Nucleus accumbens (tissue), 56 donors: ENCODE measurements around the gene ITK.
"Not testable (repeated sequence)": the region's sequence is repeated elsewhere in the genome, so short reads cannot be mapped to it uniquely, and the experiment has no call there.

ENCODE experiments used
- DNase-seq, 56 donors: peaks; one replicate each; lab custom pipeline; 2025; lab: John Stamatoyannopoulos, UW

The ITK gene

DNA sequence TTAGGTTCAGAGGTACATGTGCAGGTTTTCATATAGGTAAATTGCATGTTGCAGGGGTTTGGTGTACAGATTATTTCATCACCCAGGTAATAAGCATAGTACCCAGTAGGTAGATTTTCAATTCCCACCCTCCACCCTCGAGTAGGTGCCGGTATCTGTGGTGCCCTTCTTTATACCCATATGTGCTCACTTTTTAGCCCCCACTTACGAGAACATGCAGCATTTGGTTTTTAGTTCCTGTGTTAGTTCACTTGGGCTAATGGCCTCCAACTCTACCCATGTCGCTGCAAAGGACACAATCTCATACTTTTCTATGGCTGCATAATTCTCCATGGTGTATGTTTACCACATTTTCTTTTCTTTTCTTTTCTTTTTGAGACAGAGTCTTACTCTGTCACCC lies 21.2 kb downstream of the ITK start:
- no peak for DNase-seq

DNA sequence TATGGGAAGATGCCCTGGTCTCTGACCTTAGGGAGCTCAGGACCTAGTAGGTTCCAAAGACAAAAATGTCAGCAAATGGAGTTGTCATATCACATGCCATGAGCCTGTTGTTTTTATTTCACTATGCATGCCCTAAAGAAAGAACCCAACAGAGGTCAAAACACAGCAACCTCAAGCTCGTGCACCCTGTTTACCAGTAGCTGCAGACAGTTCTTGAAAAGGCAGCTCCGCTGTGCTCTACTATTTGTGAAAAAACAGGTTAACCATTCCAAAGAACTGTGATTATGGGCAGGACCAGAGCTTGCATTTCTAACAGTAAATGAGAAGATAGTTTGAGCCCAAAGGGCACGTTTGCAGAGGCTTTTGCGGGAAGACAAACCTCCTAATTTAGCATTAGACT lies 22.8 kb downstream of the ITK start:
- DNase-seq, result no peak

DNA sequence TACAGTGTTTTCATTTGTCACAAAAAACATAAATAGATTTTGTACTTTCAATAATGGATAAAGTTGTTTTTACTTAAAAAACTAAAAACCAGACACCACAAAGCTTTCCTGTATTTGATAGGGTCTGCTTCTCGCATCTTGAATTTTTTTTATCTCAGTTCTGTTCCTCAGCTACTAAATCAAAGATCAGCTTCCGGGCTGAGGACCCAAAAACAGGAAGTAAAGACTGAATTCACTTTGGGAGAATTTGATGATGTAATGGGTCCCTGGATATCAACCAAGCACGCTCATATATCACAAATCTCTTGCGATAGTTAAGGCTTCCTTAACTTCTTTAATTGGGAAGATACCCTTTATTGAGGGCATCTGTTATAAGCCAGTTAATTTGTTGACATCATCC lies 24.1 kb downstream of the ITK start:
- DNase-seq, result no peak

DNA sequence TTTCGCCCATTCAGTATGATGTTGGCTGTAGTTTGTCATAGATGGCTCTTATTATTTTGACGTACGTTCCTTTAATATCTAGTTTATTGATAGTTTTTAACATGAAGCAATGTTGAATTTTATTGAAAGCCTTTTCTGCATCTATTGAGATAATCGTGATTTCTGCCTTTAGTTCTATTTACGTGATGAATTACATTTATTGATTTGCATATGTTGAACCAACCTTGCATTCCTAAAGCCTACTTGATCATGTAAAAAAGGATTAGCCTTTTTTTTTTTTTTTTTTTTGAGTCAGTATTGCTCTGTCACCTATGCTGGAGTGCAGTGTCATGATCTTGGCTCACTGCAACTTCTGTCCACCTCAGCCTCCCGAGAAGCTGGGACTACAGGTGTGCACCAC lies 25.1 kb downstream of the ITK start:
- DNase-seq, result no peak

DNA sequence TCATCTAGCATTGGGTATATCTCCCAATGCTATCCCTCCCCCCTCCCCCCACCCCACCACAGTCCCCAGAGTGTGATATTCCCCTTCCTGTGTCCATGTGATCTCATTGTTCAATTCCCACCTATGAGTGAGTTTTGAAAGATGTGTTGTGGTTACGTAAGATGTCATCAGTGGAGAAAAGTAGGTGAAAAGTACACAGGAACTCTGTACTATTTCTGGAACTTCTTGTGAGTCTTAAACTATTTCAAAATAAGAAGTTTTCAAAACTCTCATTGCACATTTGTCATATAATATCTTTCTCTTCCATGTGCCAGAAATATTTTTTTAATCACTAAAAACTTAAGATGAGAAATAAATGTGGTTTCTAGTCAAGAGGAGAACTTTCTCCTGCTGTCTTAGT lies 30.0 kb downstream of the ITK start:
- DNase-seq, result not testable (repeated sequence)

DNA sequence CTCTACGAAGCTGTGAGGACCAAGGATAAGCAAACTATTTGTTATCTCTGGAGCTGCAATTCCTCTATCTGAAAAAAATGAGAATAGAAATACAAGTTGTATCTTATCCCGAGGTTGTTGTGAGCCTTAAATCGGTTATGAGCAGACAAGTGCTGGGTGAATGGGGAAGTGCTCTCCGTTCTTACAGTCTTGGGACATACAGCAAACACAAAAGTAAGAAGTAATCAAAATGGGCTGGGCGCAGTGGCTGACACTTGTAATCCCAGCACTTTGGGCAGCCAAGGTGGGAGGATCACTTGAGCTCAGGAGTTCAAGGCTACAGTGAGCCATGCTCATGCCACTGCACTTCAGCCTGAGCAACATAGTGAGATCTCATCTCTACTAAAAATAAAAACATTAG lies 31.7 kb downstream of the ITK start:
- DNase-seq, result no peak

DNA sequence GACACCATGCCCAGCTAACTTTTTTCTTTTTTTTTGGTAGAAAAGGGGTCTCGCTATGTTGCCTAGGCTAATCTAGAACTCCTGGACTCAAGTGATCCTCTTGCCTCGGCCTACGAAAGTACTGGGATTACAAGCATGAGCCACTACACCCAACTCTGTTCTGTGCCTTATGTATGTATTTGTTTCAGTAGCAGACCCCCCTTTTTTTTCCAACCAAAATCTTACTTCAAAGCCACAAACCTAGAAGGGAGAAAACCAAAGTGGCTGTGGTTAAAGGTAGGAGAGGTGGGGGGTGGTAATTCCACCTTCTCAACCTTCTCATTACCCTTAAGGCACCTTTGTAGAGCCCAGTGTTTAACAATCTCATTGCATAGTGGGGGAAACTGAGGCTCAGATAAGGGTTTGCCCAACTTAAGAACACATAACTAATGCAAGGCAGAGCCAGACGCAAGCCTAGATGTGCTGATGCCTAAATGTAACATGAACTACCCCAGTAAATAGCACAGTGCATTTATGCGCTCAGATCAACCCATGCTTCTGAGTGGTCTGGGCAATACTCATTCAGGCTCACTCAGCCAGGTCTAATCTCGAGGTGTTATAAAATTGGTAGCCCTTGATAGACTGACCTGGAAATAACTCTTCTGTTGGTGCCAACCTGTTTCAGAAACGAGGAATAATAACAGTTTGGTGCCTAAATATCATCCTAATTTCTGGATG lies 33.0 kb downstream of the ITK start:
- DNase-seq, result no peak

DNA sequence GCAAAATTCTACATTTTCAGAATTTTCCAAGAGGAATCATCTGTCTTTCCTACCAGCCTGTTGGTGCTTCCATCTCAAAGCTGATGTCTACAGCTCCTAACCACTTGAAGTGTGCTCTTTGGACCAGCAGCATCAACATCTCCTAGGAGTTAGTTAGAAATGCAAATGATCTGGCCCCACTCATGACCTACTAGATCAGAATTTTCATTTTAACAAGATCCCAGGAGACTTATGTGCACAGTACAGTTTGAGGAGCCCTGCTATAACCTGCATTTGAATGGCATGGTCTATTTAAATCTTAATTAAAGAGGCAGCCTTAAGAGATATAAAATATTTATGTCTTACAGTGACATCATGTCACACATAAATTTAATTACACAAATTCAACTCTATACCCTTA lies 33.8 kb downstream of the ITK start:
- no peak for DNase-seq

DNA sequence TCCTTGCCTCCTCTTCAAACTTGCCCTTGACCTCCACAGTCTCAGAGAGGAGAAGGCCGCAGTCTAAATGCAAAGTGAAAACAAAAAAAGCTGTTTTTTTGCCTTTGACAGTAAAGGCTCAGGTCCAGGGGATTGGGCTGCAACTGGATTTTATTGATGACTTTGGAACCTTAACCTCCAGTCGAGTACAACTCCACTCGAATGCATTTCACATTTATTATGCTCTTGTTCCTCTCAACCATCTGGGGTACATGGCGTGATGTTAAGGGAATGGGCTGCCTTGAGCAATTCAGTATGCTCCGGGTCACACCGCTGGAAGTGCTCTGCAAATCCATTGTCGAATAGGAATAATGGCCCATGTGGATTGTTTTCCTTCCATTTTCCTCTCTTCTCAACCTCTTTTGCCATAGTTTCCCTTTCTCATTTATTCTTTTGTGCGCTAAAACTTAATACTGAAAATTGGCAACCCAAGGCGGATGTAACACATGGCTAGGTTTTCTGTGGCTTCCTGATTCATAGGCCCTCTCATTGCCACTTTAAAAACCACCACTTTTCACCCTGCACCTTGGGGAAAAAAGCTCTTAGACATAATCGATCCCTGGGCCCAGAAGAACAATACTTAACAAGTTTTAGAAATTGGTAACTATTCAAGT lies 34.3 kb downstream of the ITK start:
- no peak for DNase-seq

DNA sequence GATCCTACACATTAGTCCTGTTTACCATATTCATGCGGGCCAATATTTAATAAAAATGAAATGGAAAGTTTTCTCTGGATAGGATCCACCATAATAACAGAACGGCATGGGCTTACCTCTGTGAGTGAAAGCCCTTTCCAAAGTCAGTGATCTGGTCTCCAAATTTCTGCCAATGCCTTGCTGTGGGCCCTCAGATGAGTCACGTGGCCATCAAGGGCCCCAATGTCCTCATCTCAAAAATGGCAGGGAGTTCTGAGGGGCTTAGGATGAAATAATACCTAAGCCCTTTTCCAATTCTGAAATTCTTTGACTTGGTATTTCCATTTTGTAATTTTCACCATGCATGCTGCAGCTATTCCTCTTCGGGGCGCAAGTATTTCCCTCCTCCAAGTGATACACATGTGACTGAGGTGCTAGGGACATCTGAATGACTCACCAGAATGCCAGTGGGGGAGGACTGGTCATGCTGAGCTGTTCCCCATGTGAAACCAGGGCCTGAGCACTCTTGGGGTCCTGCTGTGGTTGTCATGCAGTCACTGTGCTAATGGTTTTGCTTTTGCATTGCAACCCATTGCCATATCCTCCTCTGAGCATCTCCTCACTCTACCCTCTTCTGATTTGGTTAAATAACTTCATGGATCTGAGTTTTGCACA lies 35.0 kb downstream of the ITK start:
- DNase-seq, result no peak

DNA sequence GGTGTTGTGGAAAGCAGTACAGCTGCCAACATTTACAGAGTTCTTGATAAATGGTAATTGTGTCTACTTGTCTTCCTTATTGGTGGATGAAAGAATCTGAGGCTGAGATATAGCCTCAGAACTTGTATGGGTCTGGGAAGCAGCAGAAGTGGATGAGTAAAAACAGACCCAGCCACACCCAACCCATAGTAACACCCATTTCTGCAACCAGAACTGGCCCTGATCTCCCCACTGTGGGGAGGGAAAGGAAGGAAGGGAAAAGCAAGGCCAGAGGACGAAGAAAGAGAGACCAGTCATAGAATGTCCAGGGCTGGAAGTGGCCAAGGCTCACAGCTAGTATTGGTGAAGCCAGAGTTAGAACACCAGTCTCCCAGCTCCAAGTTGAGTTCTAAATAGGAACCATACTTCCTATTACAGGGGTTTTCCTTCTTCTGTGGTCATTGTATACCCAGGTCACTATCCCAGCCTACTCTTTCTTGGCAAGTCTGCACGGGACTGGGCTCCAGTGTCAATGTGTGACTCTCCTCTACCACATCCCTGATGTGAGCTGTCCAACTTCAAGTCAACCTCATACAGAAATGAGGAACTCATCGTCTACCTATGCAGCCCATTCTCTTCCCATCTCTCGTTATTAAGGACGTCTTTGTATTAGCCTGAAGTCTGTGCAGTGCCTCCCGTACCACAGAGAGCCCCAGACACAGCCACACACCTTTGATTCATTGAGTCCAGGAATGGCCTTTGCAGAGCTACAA lies 35.9 kb downstream of the ITK start:
- DNase-seq, result no peak

DNA sequence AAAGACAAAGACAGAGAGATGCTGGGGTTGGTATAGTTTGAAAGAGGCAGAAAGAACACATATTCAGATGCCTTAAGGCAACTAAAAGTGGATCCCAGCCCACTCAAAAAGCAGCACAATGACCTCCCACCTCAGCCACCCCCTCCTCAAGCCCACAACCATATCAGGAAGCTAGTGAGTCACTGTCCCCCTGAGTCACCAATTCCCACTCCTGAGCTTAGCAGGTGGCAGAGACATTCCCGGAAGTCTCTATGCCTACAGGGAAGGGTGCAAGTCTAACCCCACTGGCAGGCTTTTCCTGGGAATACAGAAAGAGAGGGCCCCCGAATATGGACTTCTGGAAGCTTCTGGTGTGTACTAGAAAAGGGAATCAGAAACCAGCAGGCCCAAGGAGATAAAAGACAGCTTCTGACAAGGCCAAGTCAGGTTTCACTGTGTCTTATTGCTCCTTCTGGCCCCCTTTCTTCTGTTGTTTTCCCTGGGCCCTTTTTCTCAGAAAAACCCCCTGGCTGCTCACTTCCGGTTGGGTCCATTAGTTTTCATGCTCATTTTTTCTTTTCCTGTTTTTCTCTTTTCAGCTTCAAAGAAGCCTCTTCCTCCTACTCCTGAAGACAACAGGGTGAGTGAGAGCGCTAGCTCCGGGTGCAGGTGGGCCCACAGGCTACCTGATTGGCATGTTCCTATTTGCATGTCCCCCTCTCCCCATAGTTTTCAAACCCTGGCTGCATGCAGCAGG lies 36.8 kb downstream of the ITK start:
- DNase-seq, result peak in 27 of 56 donors; percentile 0 to 54 (median 11)

DNA sequence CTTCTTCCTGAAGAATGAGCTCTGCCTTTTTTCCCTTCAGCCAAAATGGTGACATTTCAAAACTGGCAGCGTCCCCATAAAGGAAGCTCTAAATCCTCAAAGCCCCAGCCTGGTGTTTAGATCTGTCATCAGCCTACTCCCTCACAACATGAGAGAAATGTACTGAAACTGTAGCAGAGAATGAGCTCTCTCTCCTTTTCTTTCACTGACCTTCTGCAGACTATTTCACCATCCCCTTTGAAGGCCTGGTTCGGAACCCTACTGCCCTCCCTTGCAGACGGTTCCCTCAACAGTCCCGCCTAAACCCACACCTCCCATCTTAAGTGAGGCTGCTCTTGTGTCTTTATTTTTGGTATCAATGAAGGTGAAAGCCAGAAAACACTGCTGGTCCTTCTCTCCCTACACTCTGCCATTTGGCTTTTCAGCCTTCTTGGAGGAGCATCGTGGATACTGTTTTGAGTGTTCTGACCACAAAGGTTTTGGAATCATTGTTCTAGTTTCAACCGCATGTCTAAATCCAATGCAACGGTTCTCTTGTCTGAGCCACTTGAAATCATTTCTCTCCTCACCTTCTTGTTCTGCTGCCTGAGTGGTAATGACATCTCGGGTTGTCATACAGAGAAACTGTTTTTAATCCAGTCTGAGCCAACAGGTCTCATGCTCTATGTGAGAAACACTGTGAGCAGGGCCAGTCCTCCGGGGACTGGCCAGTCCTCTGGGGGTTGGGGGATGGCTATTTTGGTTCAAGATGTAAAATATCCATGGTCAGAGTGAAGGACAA lies 39.0 kb downstream of the ITK start:
- DNase-seq, result no peak

DNA sequence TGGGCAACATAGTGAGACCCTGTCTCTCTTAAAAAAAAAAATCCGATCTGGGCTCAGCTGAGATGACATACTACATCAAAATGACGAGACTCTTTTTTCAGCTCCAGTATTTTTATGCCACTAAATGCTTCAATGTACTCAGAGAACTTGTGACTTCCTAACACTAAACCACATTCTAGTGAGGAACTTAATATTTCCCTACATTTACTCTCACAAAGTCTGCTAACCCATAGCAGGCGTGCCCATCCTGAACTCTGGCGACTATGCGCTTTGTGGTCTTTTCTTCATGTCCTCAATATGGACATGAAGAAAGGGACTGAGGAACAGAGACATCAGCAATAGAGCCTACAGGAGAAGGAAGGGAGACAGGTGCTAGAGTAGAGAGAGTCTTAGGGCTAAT lies 41.3 kb downstream of the ITK start:
- DNase-seq, result no peak

DNA sequence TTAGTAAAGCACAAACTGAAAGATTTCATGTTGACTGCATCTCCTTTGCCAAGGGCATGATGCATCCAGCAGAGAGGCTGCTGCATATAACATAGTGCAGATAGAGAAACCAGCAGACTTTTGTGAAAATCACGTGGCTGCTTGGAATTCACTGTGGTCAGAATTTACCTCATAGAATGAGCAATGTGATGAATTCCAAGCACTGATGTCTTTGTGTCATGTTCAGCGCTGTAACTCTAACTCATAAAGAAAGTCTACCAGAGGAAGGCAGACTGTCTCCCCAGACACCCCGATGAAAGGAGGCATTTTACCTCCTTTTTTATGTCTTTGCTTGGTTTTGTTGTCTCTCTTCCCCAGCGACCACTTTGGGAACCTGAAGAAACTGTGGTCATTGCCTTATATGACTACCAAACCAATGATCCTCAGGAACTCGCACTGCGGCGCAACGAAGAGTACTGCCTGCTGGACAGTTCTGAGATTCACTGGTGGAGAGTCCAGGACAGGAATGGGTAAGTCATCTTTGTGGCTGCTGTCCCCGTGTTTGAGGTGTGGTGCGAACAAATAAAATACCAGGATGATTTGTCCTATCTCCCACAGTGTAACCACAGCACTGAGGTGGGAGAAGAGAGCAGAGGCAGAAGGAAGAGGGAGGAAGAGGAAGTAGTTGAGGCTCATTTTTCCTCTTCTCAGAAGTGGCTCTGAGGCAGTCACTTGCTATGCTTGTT lies 42.0 kb downstream of the ITK start:
- no peak for DNase-seq

DNA sequence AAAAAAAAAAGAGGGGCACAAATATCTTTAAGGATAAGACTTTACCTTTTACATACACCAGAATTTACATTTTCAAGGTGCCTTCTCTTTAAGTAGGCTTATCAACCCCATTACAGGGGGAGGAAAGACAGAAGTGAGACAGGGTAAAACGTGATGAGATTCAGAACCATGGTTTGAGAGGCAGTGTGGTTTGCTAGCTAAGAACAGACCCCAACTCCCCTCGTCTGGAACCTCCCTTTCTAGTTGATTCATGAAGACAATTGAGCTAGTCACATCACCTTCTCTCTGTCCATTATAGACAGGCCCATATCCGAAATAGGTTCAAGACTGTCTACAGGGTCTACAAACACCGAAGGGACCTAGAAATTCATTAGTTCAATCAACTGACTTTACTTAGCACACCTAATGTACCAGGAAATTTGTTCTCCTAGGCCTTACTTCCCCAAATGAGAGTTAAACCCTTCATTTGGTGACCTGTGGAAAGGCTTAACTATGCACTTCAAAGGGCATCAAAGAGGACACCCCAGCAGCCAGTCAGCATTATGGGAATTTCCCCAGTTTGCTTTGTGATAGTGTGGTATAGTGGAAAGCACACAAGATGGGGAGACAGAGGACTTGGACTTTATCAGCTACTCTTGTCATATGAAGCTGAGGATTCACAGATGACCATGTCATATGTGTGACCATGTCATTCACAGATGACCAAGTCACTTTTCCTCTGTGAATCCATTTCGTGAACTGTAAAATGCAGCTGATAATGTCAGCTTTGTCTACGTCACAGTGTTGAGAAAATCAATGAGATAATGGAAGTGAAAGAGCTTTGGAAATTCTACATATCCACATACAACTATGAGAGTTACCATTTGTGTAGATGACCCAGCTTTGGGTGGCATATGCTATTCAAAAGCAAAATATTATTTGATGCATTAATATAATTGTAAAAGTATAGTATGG lies 45.1 kb downstream of the ITK start:
- DNase-seq, result no peak

DNA sequence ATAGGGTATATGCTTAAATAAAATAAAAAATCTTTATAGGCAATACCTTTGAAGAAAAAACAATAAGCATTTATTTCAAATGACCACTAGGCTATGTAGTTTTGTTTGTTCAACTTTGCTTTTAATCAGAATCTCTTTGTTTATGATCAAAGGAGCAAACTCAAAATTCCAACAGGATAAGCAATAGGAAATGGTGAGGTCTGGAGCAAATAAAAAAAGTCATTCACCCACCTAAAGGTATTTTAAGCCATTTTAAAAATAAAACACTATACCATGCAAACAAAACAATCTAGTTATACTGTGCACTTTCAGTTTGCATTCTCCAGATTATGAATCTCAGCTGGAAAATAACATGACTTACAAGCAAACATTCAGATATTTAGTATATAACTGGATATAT lies 50.0 kb downstream of the ITK start:
- DNase-seq, result no peak

DNA sequence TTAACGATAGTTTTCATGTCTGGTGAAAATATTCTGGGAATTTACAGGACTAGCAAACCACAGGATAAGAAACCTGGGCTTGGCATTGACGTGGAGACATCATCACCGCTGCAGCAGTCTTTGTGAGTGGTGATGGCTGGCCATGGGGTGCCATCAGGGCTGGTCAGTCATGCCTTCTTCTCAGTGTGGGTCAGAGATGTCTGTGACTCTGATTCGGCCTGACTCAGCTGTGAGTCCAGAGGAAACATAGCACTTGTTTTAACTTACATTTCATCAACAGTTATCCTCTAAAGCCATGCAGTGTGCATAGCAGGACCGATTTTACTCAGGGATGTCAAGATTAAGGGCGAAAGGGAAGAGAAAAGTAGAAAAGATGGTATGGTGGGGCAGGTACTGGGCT lies 52.1 kb downstream of the ITK start:
- DNase-seq, result no peak
